GM18519 (cell line): ENCODE results near the gene UMPS.
"Not testable (repeated sequence)": the region's sequence is repeated elsewhere in the genome, so short reads cannot be mapped to it uniquely, and the experiment has no call there.

Experiments
- ATAC-seq: cut with Tn5 transposase; IDR thresholded peaks from one replicate; pipeline ENCODE4 v1.9.1; 2021; ENCODE audit warnings: mild to moderate bottlenecking, moderate library complexity; ENCODE audit not compliant: unreplicated experiment, low FRiP score

Gene UMPS

DNA sequence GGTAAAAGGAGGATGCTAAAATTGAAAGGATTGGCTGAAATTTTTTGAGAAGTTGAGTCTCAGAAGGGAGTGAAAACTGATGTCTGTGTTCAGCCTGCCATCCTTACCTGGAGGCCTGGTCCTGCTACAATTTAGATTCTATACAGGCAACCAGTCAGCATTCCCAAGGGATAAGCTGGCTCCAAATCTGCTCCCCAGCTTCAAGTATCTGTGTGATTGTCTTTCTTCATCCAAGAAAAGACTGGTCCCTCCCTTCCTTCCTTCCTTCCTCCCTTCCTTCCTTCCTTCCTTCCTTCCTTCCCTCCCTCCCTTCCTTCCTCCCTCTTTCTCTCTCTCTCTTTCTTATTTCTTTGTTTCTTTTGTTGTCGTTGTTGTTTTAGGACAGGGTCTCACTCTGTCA, 24.7 kb upstream of the UMPS start:
- ATAC-seq = no peak

DNA sequence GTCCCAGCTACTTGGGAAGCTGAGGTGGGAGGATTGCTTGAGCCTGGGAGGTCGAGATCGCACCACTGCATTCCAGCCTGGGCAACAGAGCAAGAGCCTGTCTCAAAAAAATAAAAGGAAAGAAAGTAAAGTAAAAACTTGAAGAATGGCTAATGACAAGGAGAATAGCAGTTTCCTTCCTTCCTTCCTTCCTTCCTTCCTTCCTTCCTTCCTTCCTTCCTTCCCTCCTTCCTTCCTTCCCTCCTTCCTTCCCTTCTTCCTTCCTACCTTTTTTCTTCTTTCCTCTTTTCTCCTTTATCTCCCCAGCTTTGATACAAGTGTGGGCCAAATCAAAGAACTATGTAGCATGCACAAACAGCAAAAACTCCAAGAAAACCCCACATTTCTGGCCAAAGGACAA, 23.0 kb upstream of the UMPS start:
- not testable (repeated sequence) for ATAC-seq

DNA sequence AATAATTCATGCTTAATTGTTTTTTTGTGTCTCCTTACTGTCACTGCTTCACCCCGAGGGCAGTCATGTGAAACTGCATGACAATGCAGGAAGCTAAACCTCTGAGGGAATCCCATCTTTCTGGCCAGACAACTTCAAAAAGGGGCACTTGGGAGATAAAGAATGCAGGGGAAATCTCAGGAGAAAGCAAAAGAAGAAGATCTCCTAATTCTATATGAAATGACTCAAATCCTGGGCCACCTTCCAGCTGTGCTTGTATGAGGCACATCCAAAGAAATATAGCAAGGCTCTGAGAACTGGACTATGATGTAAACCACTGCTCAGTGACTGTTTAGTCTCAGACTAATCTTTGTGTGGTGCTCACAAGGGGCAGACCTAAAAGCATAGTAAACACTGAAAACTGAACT, 22.6 kb upstream of the UMPS start:
- ATAC-seq = no peak

DNA sequence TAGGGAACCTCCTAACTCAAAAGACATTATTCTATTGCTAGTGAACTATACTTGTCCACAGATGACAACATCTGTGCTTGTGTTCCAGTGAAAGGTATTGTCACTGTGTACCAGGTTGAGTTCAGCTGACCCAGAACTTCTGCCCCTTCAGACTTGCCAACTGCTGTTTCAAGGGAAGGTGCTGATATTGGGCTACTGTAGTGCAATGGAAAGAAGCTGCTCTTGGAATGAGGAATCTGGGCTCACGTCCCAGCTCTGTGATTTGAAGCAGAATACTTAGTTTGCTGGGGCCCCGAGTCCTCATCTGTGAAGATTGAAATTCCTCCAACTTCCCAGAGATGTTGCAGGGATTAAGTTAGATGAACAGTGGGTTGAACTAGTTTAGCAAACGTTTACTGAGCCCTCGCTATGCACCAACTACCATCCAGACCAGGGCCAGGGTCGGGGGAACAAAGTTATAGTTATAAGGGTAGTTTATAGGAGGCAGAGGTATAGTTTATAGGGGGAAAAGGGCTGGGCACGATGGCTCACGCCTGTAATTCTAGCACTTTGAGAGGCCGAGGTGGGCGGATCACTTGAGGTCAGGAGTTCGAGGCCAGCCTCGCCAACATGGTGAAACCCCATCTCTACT, 15.9 kb upstream of the UMPS start:
- ATAC-seq = no peak

DNA sequence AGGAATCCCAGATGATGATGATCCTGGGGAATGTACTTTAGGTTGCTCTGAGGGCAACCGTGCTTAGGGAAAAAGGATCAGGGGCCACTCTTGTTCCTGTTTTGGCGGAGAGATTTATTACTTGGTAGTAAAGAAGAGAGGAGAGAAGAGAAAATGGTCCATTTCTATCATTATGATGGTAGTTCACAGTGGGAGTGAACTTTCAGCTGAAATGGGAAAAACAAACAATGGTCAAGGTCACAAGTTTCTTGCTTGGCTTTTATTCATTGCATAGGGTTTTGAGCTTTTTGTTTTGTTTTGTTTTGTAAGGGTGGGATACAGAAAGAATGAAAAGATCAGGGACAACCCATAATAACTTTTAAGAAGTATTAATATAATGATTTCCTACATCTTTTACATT, 7.7 kb upstream of the UMPS start:
- no peak for ATAC-seq

DNA sequence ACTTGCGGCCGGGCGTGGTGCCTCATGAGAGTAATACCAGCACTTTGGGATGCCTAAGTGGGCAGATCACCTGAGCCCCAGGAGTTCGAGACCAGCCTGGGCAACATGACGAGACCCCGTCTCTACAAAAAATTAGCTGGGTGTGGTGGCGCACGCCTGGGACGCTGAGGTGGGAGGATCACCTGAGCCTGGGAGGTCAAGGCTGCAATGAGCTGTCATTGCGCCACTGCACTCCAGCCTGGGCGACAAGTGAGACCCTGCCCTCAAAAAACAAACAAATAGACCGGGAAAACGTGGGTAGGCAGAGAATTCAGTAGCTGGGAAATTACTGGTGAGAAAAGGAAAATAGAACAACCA, 667 bp downstream of the UMPS start:
- no peak for ATAC-seq

DNA sequence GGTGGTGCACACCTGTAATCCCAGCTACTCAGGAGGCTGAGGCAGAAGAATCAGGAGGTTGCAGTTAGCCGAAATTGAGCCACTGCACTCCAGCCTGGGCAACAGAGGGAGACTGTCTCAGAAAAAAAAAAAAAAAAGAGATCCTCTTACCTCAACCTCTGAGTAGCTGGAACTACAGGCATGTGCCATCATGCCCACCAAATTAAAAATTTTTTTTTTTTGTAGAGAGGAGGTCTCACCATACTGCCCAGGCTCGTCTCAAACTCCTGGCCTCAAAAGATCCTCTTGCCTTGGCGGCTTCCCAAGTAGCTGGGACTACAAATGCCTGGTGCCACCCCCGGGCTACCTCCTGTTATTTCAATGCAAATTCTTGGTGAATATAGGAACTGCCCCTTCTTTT, 1.5 kb downstream of the UMPS start:
- no peak for ATAC-seq

DNA sequence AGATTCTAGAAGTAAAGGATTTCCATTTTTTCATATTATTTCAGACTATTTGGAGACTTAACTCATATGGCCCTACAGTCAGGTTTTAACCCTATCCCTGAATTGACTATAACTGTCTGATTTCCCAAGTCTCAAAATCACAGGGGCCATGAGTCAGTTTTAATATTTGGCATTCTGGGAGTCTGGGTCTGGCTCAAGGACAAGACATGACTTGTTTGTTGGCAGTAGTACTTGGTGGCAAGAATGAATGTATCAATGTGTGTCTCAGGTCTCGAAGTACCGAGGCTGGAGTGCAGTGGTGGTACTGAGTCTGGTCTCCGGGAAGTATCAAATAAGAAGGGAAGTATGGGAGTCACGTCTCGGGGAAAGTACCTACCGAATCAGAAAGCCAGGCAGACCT, 10.8 kb downstream of the UMPS start:
- ATAC-seq = no peak

DNA sequence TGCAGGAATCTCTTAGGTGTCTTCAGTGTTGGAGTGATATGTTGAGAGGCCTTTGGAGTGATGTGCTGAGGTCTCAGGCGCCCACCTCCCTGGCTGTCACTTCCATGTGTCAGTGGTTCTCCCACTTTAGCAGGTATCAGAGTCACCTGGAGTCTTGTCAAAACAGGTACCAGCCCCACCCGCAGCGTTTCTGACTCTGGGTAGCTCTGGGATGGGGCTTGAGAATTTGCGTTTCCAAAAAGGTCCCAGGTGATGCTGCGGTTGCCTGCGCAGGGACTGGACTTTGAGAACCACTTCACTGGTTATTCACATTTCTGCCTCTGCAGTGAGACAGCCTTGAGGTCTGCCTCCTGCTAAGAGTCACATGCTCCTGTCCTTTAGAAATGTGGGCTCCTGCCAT, 15.5 kb downstream of the UMPS start:
- ATAC-seq = no peak

DNA sequence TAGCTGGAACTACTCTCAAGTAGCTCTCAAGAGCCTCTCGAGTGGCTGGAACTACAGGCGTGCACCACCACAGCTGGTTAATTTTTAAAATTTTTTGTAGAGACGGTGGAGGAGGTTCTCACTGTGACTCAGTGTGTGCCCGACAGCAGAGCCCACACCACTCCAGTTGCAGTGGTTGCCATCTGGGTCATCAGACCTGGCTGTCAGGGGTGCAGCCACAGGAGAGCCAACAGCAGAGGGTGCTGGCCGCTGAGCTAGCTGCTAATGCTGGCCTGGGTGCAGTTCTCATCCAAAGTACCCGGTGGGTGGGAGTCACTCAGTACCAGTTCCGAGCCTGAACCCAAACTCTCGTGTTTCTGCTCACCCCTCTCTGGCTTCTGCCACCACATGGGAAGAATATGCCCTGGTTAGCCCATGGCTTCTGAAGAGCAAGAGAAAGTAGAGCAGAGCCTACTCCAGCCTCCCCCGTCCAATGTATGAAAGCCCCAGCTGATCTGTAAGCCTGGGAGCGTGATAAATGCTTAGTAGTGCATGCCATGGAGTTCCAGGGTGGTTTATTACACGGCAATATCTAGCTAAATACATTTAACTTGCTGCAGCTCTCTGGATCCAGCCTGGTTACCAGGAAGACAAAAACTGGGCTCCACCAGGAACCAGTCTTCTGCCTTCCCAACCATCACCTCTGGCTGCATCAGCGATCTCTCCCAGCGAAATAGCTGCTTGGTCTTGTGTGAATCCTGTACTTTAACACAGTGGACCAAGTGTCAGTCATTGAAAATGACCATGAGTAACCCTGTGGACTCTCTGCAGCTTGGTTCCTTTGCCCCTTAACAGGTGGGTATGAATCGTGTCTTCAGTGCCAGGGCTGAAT, 17.1 kb downstream of the UMPS start:
- ATAC-seq = no peak

DNA sequence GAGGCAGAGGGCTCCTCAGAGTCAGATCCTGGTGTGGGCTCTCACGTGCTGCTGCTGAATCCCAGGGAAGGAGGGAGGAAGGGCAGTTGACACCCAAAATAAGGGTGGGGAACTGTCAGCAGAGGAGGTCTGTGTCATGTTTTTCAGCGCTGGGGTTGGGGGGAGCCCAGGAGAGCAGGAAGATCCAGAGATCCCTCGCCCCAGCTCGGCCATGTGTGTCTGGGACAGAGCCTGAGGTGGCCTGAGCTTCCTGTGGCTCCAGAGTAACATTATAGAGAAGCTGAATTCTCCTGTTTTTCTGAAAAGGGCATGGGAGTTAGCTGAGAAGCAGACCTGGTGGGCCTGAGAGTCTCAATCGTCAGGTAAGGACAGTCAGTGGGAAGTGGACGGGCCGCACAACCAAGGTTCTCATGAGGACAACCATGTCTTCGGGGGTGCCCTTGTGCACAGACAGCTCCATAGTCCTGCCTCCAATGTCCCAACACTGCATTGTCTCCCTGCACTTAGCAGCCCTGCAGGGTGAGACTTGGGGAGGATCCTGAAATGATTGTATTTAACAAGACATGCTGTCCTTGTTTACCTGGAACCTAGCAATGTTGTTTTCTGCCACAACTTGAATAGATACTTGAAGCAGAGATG, 18.4 kb downstream of the UMPS start:
- ATAC-seq = no peak

DNA sequence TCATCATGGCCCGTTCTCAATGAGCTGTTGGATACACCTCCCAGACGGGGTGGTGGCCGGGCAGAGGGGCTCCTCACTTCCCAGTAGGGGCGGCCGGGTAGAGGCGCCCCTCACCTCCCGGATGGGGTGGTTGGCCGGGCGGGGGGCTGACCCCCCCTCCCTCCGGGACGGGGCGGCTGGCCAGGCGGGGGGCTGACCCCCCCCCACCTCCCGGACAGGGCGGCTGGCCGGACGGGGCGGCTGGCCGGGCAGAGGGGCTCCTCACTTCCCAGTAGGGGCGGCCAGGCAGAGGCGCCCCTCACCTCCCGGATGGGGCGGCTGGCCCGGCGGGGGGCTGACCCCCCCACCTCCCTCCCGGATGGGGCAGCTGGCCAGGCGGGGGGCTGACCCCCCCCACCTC, 19.6 kb downstream of the UMPS start:
- not testable (repeated sequence) for ATAC-seq

DNA sequence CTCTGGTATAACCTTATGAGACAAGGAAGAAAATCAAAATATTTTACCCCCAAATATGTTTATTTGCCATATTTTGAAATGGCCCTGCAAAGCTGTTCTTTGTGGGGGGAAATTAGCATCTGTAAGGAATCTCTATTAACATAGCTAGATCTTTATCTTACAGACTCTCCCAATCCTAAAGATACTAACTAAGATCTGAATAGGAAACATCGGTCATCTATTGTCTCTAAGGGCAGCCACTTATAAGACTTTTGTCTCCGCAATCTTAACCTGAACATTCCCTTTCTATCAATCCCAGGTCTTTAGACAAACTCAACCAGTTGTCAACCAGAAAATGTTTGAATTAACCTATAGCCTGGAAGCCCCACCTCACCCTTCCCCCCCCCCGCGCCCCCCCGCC, 21.2 kb downstream of the UMPS start:
- ATAC-seq = no peak

DNA sequence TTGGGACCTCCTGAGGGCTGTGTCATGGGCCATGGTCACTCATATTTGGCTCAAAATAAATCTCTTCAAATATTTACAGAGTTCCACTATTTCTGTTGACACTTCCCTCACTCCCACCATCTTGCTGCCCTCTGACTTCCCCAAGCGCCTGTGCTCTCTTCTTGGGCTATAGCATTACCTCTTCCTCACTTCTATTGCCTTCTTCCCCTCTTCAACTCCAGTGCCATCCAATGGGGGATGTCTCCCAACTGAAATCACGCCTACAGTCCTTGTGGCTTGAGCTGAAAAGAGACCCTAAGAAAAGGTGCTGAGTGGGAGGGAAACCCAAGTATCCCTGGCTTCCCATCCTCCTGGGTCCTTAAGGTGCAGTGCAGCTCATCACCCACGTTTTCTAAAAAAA, 21.8 kb downstream of the UMPS start:
- no peak for ATAC-seq

DNA sequence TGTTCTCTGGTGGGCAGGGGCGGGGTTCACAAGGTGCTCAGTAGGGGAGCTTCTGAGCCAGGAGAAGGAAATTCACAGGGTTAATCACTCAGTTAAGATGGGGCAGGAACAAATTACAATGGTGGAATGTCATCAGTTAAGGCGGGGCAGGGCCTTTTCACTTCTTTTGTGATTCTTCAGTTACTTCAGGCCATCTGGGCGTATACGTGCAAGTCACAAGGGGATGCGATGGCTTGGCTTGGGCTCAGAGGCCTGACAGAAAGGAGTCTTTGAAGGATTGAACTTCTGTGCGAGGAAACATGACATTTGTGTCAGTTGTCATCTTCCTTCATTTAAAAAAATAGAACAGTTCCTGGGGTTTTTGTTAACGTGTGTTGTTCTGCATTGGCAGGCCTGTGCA, 27.7 kb downstream of the UMPS start:
- not testable (repeated sequence) for ATAC-seq

DNA sequence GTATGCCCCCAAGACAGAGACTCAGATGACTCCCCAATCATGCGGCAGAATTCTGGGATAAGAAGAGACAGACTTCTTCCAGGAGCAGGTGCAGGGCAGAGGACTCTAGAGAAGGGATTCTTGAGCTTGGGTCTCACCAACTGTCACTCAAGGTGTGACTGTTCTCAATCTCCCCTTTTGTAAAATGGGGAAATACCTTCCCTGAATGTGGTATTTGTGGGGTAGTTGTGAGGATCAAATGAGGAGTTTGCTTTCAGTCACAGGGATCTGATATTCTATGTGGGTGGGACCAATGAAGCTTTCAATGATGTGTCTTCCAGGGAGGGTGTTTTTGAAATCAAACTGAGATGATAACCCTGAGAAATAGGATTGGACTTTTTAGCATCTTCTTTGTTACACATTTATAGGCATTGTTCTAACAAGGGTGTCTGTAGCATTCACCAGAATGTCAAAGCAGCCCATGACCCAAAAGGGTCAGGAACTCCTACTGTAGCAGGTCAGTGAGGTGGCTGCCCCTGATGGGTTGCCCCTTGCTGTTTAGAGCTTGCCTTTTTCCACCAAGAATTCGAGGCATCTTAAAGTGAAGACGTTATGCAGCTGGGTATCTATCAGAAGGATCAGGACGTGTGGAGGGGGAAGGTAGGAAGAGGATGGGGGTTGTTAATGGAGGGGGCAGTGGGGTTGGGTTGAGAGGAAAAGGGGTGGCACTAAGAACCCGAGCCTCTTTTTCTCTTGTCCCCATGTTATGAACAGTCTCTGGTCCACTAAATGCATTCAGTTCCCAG, 28.8 kb downstream of the UMPS start:
- ATAC-seq = no peak

DNA sequence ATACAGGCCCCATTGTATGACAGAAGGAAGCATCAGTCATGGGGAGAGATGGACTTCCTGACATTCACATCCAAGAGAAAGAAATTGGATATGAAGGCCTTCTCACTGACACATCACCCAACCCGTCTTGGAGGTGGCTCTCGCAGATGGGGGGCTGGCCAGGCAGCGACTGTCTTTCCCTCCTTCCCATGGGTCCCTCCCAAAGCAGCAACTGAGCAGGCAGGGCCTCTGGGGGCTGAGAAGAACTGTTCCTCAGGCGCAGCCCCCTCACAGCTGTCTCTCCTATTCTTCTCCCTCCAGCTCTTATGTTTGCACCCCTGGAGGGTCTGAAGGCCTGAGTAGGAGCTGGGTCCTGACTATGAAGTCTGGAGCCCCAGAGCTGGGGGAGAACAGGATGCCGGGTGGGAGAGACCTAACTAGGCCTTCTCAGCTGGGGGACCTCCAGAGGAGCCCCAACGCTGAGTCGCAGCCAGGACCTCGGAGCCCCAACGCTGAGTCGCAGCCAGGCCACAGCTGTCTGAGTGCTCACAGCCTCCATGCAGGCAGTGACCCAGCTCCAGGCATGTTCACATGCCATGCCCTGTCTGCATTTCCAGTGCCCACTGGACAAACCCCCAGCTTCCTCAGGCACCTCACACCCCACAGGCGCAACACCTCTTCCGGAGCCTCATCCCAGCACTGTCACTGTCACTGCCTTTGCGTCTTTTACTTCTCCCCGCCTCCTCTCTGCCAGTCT, 29.6 kb downstream of the UMPS start:
- ATAC-seq = no peak

DNA sequence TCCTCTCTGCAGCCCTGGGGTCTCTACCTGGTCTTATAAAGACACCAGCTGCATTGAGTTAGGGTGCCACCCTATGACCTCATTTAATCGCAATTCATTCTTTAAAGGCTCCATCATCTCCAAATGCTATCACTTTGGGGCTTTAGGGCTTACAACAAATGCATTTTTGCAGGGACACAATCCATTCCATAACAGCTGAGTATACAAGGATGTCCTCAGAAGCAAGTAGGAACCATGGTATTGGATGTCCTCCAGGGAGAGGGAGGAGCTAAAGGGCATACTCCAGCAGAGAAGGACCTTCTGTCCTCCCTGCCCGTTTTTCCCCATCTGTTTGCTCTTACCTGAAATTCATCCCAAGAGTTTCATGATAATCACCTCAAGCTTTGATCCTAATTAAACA, 30.3 kb downstream of the UMPS start:
- no peak for ATAC-seq

DNA sequence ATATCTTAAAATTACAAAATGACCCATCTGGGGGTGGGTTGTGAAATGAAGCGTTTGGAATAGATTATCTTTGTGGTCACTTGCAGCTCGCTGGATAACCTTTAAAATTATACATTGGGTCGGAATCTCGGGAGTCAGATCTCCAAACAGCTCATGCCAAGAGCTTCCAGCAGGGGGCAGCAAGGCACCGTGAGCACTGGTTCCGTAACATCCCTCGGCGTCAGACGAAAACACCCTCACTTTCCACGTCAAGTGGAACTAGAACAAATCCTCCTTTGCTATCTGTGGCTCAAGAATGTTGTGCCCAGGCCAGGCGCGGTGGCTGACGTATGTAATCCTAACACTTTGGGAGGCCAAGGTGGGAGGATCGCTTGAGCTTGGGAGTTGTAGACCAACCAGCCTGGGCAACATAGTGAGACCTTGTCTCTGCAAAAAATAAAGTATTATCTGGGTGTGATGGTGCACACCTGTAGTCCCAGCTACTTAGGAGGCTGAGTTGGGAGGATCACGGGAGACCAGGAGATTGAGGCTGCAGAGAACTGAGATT, 31.1 kb downstream of the UMPS start:
- ATAC-seq = no peak
